Measurements from ENCODE around the gene DMD.

DNA sequence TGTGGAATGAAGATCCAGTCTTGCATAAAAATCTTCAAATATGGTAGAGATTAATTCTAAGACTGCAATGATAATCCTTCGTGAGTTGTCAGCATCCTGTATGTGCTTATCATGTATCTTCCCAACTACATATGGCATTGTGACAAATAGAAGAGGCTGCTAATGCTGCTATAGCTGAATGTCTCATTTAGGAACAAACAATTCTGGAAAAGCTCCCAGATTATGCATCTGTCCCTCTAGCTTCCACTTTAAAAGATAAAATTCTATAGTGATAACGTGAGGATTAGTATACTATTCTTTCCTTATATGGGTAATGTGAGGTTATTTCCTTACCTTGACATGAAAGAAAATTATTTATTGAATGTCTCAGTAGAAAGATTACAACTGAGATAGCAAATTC is 930.9 kb downstream of the DMD start:
- TF ChIP-seq, protein P1, sequence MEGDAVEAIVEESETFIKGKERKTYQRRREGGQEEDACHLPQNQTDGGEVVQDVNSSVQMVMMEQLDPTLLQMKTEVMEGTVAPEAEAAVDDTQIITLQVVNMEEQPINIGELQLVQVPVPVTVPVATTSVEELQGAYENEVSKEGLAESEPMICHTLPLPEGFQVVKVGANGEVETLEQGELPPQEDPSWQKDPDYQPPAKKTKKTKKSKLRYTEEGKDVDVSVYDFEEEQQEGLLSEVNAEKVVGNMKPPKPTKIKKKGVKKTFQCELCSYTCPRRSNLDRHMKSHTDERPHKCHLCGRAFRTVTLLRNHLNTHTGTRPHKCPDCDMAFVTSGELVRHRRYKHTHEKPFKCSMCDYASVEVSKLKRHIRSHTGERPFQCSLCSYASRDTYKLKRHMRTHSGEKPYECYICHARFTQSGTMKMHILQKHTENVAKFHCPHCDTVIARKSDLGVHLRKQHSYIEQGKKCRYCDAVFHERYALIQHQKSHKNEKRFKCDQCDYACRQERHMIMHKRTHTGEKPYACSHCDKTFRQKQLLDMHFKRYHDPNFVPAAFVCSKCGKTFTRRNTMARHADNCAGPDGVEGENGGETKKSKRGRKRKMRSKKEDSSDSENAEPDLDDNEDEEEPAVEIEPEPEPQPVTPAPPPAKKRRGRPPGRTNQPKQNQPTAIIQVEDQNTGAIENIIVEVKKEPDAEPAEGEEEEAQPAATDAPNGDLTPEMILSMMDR (IDR thresholded peaks at IDR 0.05; ENCODE audit: insufficient read depth, low read depth, low read length): no peak
- TF ChIP-seq EZH2 (IDR thresholded peaks at IDR 0.05; ENCODE audit: insufficient read depth, low read length): no peak

Data from astrocyte (in vitro differentiated cells and primary cell).